GM23338 (cell line): ENCODE data around the gene NAP1L4. TPM values are rescaled to one million over a fixed set of nuclear protein-coding genes. Genes with fewer than 3 reads are reported as not detected.

Experiments
- ATAC-seq: fragments of 200-7000 bp; cut with Tn5 transposase; 3 replicates; pipeline ENCODE4 v1.9.1; 2020
- DNase-seq: peaks from one replicate; pipeline ENCODE4 v3.0.0-alpha.2; 2015; ENCODE audit warnings: low spot score
- H2AFZ ChIP-seq: fragments of 200-600 bp; sonication (generic); 2 replicates; pipeline ENCODE4 v1.8.0; 2016; ENCODE audit warnings: antibody characterized with exemption, mild to moderate bottlenecking, moderate library complexity
- H3F3A ChIP-seq: fragments of 200-600 bp; sonication (generic); replicated peaks from 2 replicates; pipeline ENCODE4 v1.8.0; 2017; ENCODE audit warnings: antibody characterized with exemption, mixed run types, low read depth
- H3K27ac ChIP-seq: fragments of 200-600 bp; sonication (generic); 2 replicates; pipeline ENCODE4 v1.6.1; 2016; ENCODE audit warnings: low read depth
- H3K27me3 ChIP-seq: fragments of 200-600 bp; sonication (generic); 2 replicates; pipeline ENCODE4 v1.8.0; 2016; ENCODE audit warnings: mild to moderate bottlenecking, mixed run types, moderate library complexity; ENCODE audit not compliant: insufficient read depth
- H3K36me3 ChIP-seq: fragments of 200-600 bp; sonication (generic); 2 replicates; pipeline ENCODE4 v1.8.0; 2016; ENCODE audit warnings: mild to moderate bottlenecking; ENCODE audit not compliant: insufficient read depth
- H3K4me1 ChIP-seq: fragments of 200-600 bp; sonication (generic); 2 replicates; pipeline ENCODE4 v1.8.0; 2016; ENCODE audit warnings: mild to moderate bottlenecking, moderate library complexity; ENCODE audit not compliant: insufficient read depth
- H3K4me2 ChIP-seq: fragments of 200-600 bp; sonication (generic); 2 replicates; pipeline ENCODE4 v1.7.1; 2017; ENCODE audit warnings: mixed run types
- H3K4me3 ChIP-seq: fragments of 200-600 bp; sonication (generic); 2 replicates; pipeline ENCODE4 v1.6.1; 2016; ENCODE audit warnings: mixed run types
- H3K79me2 ChIP-seq: fragments of 200-600 bp; sonication (generic); replicated peaks from 2 replicates; pipeline ENCODE4 v1.8.0; 2017; ENCODE audit warnings: mild to moderate bottlenecking; ENCODE audit not compliant: insufficient read depth
- H3K9me2 ChIP-seq: fragments of 200-600 bp; sonication (generic); 2 replicates; pipeline ENCODE4 v1.8.0; 2017; ENCODE audit not compliant: insufficient read depth
- H4K20me1 ChIP-seq: fragments of 200-600 bp; sonication (generic); replicated peaks from 2 replicates; pipeline ENCODE4 v1.8.0; 2017; ENCODE audit warnings: mild to moderate bottlenecking; ENCODE audit not compliant: insufficient read depth
- H3K27ac Mint-ChIP-seq: 2 replicates; pipeline ENCODE4 v1.8.0; 2020; ENCODE audit warnings: inconsistent platforms, mild to moderate bottlenecking, moderate library complexity, mixed read lengths
- H3K27me3 Mint-ChIP-seq: 3 replicates; pipeline ENCODE4 v1.8.0; 2022; ENCODE audit warnings: low read depth, mild to moderate bottlenecking, moderate library complexity, mixed read lengths, inconsistent platforms; ENCODE audit not compliant: insufficient read depth, poor library complexity
- H3K36me3 Mint-ChIP-seq: 3 replicates; pipeline ENCODE4 v1.8.0; 2021; ENCODE audit warnings: low read depth, mild to moderate bottlenecking, inconsistent platforms, moderate library complexity, mixed read lengths
- H3K4me1 Mint-ChIP-seq: 3 replicates; pipeline ENCODE4 v1.8.0; 2020; ENCODE audit warnings: mild to moderate bottlenecking, inconsistent platforms, mixed read lengths
- H3K4me3 Mint-ChIP-seq: 3 replicates; pipeline ENCODE4 v1.8.0; 2021; ENCODE audit warnings: moderate library complexity, mild to moderate bottlenecking, inconsistent platforms, mixed read lengths
- H3K9me3 Mint-ChIP-seq: 3 replicates; pipeline ENCODE4 v1.8.0; 2020; ENCODE audit warnings: moderate library complexity, mild to moderate bottlenecking, inconsistent platforms, mixed read lengths
- EZH2 ChIP-seq: fragments of 200-600 bp; sonication (generic); IDR thresholded peaks from one replicate; pipeline ENCODE4 v1.8.0; 2017; ENCODE audit warnings: antibody characterized with exemption, mild to moderate bottlenecking, low read depth; ENCODE audit not compliant: unreplicated experiment
- REST ChIP-seq: IDR thresholded peaks from one replicate; pipeline ENCODE4 v1.6.1; 2018; ENCODE audit warnings: antibody characterized with exemption; ENCODE audit not compliant: unreplicated experiment
- STAT1 ChIP-seq: IDR thresholded peaks from one replicate; pipeline ENCODE4 v1.6.1; 2016; ENCODE audit warnings: antibody characterized with exemption; ENCODE audit not compliant: unreplicated experiment
- ZNF462 ChIP-seq: fragments of 250-450 bp; sonication (Bioruptor Pico); IDR thresholded peaks from 2 replicates; pipeline ENCODE4 v1.5.0; 2020; ENCODE audit warnings: mild to moderate bottlenecking, moderate library complexity
- polyA plus RNA-seq: library from polyadenylated mRNA; unstranded; fragments of >200 nt; fragmentation: Nextera tagmentation; extraction: Ambion mirVana; gene quantifications from 2 replicates; pipeline ENCODE4 v1.2.1, GENCODE V29; 2016
- total RNA-seq: library from RNA; depleted of rRNA; stranded (reverse); fragments of >200 nt; shearing (Covaris generic); gene quantifications from 2 replicates; pipeline ENCODE4 v1.2.3, GENCODE V29; 2014

The NAP1L4 gene
- total and polyA plus RNA-seq, 2 experiments from 2014 or later: 181 to 189 TPM

GRCh38 chr11:2921261-2921660 is 70.9 kb downstream of the NAP1L4 start (continued):
- no peak for TF ChIP-seq STAT1
- no peak for TF ChIP-seq EZH2
- TF ChIP-seq REST: no peak

- H3K9me3 Mint-ChIP-seq: no peaks in the 10 kb centered on the region
- no peaks in the 10 kb centered on the region for H3K36me3 Mint-ChIP-seq
- no peak overlapping the region for H3K4me3 Mint-ChIP-seq
- H3K4me1 ChIP-seq: no peaks in the 10 kb centered on the region
- no peaks in the 10 kb centered on the region for H4K20me1 ChIP-seq
- ATAC-seq (no peak), DNase-seq (no peak)
- no peak overlapping the region for H2AFZ ChIP-seq
- no peak overlapping the region for H3K4me3 ChIP-seq
- no peaks in the 10 kb centered on the region for H3K9me2 ChIP-seq
- H3K27ac Mint-ChIP-seq: no peak overlapping the region
- H3K27ac ChIP-seq: no peak overlapping the region
- no peaks in the 10 kb centered on the region for H3K79me2 ChIP-seq
- no peak for TF ChIP-seq ZNF462
- H3K4me1 Mint-ChIP-seq: no peaks in the 10 kb centered on the region
- no peak overlapping the region for H3K4me2 ChIP-seq
- no peaks in the 10 kb centered on the region for H3K36me3 ChIP-seq
- H3K27me3 Mint-ChIP-seq: peaks cover 3% of the 10 kb centered on the region
- H3F3A ChIP-seq: no peaks in the 10 kb centered on the region
- H3K27me3 ChIP-seq: no peaks in the 10 kb centered on the region
These were observed 71.8 kb downstream of the NAP1L4 start for GRCh38 chr11:2920343-2920742.
